Karpas-422 (cell line): ENCODE data around the gene PRKAB2. TPM values are rescaled to one million over a fixed set of nuclear protein-coding genes. Genes with fewer than 3 reads are reported as not detected.
"Not testable (repeated sequence)": the region's sequence is repeated elsewhere in the genome, so short reads cannot be mapped to it uniquely, and the experiment has no call there.

Experiments used
- DNase-seq: peaks from one replicate; pipeline ENCODE4 v3.0.0-alpha.2; 2015
- H2AFZ ChIP-seq: fragments of 200-600 bp; sonication (generic); 2 replicates; pipeline ENCODE4 v1.6.1; 2014; ENCODE audit warnings: antibody characterized with exemption, low read length, mixed read lengths
- H3K27ac ChIP-seq: fragments of 200-600 bp; sonication (generic); 2 replicates; pipeline ENCODE4 v1.5.1; 2014; ENCODE audit warnings: mild to moderate bottlenecking, low read length, moderate library complexity
- H3K27me3 ChIP-seq: fragments of 200-600 bp; sonication (generic); 2 replicates; pipeline ENCODE4 v1.6.1; 2014; ENCODE audit warnings: low read length, mixed read lengths
- H3K36me3 ChIP-seq: fragments of 200-600 bp; sonication (generic); 2 replicates; pipeline ENCODE4 v1.6.1; 2014; ENCODE audit warnings: low read length, mixed read lengths; ENCODE audit not compliant: insufficient read depth
- H3K4me1 ChIP-seq: fragments of 200-600 bp; sonication (generic); 2 replicates; pipeline ENCODE4 v1.6.1; 2014; ENCODE audit warnings: mild to moderate bottlenecking, low read length, mixed read lengths
- H3K4me2 ChIP-seq: fragments of 200-600 bp; sonication (generic); 2 replicates; pipeline ENCODE4 v1.6.1; 2014; ENCODE audit warnings: low read length, low read depth, mild to moderate bottlenecking; ENCODE audit not compliant: poor library complexity, severe bottlenecking
- H3K4me3 ChIP-seq: fragments of 200-600 bp; sonication (generic); 2 replicates; pipeline ENCODE4 v1.5.1; 2014; ENCODE audit warnings: mild to moderate bottlenecking, antibody characterized with exemption, low read length, mixed read lengths
- H3K79me2 ChIP-seq: fragments of 200-600 bp; sonication (generic); 2 replicates; pipeline ENCODE4 v1.6.1; 2014; ENCODE audit warnings: mild to moderate bottlenecking, low read length, mixed read lengths
- H3K9ac ChIP-seq: fragments of 200-600 bp; sonication (generic); 2 replicates; pipeline ENCODE4 v1.6.0; 2014; ENCODE audit warnings: low read length
- H3K9me2 ChIP-seq: fragments of 200-600 bp; sonication (generic), shearing (Covaris generic); replicated peaks from 2 replicates; pipeline ENCODE4 v1.6.0; 2014; ENCODE audit warnings: mild to moderate bottlenecking, low read length, moderate library complexity; ENCODE audit not compliant: insufficient read depth
- H3K9me3 ChIP-seq: fragments of 300-700, 200-600 bp; sonication (generic); 2 replicates; pipeline ENCODE4 v1.6.1; 2014; ENCODE audit warnings: low read length, mixed read lengths
- H4K20me1 ChIP-seq: fragments of 200-600 bp; sonication (generic); 2 replicates; pipeline ENCODE4 v1.6.1; 2014; ENCODE audit warnings: mild to moderate bottlenecking, antibody characterized with exemption, low read length, low read depth; ENCODE audit not compliant: insufficient read depth
- total RNA-seq: library from RNA; depleted of rRNA; stranded (reverse); fragments of >200 nt; shearing (Covaris generic); gene quantifications from 2 replicates; pipeline ENCODE4 v1.2.3, GENCODE V29; 2014; ENCODE audit warnings: low replicate concordance; rRNA removed

PRKAB2 gene
- total RNA-seq, 1 experiment from 2014 or later = 12.4 TPM

DNA sequence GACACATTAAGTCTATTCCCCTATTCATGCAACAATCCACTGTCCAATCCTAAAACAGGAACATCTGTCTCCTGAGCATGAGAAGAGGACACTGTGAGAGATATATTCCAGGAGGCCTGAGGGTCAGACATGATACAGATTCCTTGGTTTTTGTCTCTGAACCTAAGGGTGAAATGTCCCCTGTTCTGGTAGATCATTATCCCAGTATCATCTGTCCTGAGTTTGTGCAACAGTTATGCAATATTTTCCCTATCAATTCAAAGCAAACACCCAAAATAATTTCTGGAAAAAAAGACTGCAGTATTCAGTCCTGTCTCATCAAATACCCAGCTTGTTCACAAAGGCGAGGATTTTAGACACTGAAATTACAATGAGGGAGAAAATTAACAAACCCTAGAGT lies 61.4 kb downstream of the PRKAB2 start:
- H2AFZ ChIP-seq = no peak overlapping the region
- no peak overlapping the region for H3K9ac ChIP-seq
- H3K9me2 ChIP-seq = no peaks in the 10 kb centered on the region
- H3K27ac ChIP-seq = no peak overlapping the region
- no peaks in the 10 kb centered on the region for H3K4me1 ChIP-seq
- H3K27me3 ChIP-seq = no peaks in the 10 kb centered on the region
- H3K9me3 ChIP-seq = no peaks in the 10 kb centered on the region
- no peak for DNase-seq
- H3K79me2 ChIP-seq = no peaks in the 10 kb centered on the region
- no peak overlapping the region for H3K4me3 ChIP-seq
- no peaks in the 10 kb centered on the region for H3K36me3 ChIP-seq
- H3K4me2 ChIP-seq = no peak overlapping the region
- no peaks in the 10 kb centered on the region for H4K20me1 ChIP-seq

DNA sequence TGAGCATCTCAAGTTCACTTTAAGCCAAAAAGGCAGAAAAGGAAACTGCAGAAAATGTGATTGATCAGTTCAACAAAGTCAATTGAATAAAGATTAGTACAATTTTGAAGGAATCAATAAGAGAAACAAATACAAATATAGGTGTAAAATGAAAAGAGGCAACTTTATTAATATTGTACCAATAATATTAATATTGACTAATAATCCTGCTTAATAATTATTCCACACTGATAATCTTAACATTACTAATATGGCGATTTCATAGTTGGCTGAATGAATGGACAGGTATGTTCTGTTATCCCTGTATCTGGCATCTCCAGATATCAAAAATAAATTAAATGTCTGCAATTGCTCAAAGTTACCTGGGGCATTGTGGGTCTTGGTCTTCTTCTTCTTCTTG lies 61.8 kb downstream of the PRKAB2 start:
- Histone ChIP-seq H3K4me3 (no peak overlapping the region), H4K20me1 (no peaks in the 10 kb centered on the region), H3K79me2 (no peaks in the 10 kb centered on the region), H3K4me1 (no peaks in the 10 kb centered on the region), H3K36me3 (no peaks in the 10 kb centered on the region), H3K9me3 (no peaks in the 10 kb centered on the region), H3K27ac (no peak overlapping the region), H3K27me3 (no peaks in the 10 kb centered on the region), H3K9ac (no peak overlapping the region), H3K9me2 (no peaks in the 10 kb centered on the region), H2AFZ (no peak overlapping the region), H3K4me2 (no peak overlapping the region)
- no peak for DNase-seq

DNA sequence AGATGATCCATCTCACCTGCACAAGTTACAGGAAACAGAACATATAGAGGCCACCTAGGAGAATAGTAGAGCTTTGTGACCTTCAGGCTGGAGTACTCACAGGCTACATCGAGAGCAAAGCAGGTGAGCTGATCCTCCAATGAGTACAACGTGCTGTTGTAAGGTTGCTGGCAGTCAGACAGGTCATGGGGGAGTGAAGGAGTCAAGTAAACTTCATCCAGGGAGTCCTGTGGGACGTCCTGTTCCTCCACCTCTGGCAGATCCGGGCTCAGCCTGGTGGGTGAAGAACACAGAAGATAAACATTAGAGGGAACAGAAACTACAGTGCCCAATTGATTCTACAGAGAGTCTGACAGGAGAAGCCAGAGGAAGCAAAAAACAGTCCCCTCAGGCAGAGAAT lies 62.5 kb downstream of the PRKAB2 start:
- H3K4me2 ChIP-seq = no peak overlapping the region
- H2AFZ ChIP-seq = no peak overlapping the region

GRCh38 chr1:147109041-147109440 lies 63.2 kb downstream of the PRKAB2 start:
- Histone ChIP-seq H2AFZ (no peak overlapping the region), H3K79me2 (no peaks in the 10 kb centered on the region), H3K4me1 (no peaks in the 10 kb centered on the region), H3K9me2 (no peaks in the 10 kb centered on the region), H3K4me3 (no peak overlapping the region), H3K27ac (no peak overlapping the region), H4K20me1 (no peaks in the 10 kb centered on the region), H3K9ac (no peak overlapping the region), H3K4me2 (no peak overlapping the region), H3K27me3 (no peaks in the 10 kb centered on the region), H3K9me3 (no peaks in the 10 kb centered on the region), H3K36me3 (no peaks in the 10 kb centered on the region)
- DNase-seq = no peak

More for the DNA sequence above, 62.5 kb downstream of the PRKAB2 start:
- H3K36me3 ChIP-seq = no peaks in the 10 kb centered on the region
- no peaks in the 10 kb centered on the region for H3K79me2 ChIP-seq
- H3K27me3 ChIP-seq = no peaks in the 10 kb centered on the region
- no peak overlapping the region for H3K4me3 ChIP-seq
- H3K9me2 ChIP-seq = no peaks in the 10 kb centered on the region
- DNase-seq = no peak
- H4K20me1 ChIP-seq = no peaks in the 10 kb centered on the region
- no peak overlapping the region for H3K27ac ChIP-seq
- H3K9me3 ChIP-seq = no peaks in the 10 kb centered on the region
- H3K4me1 ChIP-seq = no peaks in the 10 kb centered on the region
- no peak overlapping the region for H3K9ac ChIP-seq

- not testable (repeated sequence) for H3K9me2 ChIP-seq
Measured at GRCh38 chr1:147106407-147106881, 65.8 kb downstream of the PRKAB2 start.

GRCh38 chr1:147105909-147106308 lies 66.4 kb downstream of the PRKAB2 start:
- Histone ChIP-seq H3K9ac (no peak overlapping the region), H4K20me1 (no peaks in the 10 kb centered on the region), H3K27me3 (no peaks in the 10 kb centered on the region), H3K36me3 (no peaks in the 10 kb centered on the region), H2AFZ (no peak overlapping the region), H3K27ac (no peak overlapping the region), H3K79me2 (no peaks in the 10 kb centered on the region), H3K9me2 (no peaks in the 10 kb centered on the region), H3K9me3 (no peaks in the 10 kb centered on the region), H3K4me1 (no peaks in the 10 kb centered on the region), H3K4me2 (no peak overlapping the region), H3K4me3 (no peak overlapping the region)
- no peak for DNase-seq

More at GRCh38 chr1:147106407-147106881, 65.8 kb downstream of the PRKAB2 start:
- not testable (repeated sequence) for H3K79me2 ChIP-seq, DNase-seq, H3K9me3 ChIP-seq, H3K4me2 ChIP-seq, H3K27me3 ChIP-seq, H2AFZ ChIP-seq, H3K36me3 ChIP-seq, H4K20me1 ChIP-seq, H3K4me3 ChIP-seq, H3K27ac ChIP-seq, H3K4me1 ChIP-seq, H3K9ac ChIP-seq

Other genes starting within 250 kb of the PRKAB2 start
- 15.0 and 16.0 TPM in 2 replicates for gene NBPF12, start 234.1 kb downstream of the PRKAB2 start, total RNA-seq
- gene FMO5, start 52.9 kb upstream of the PRKAB2 start, total RNA-seq = not detected in 2 replicates
- 40.1 and 56.6 TPM in 2 replicates for gene CHD1L, start 70.2 kb upstream of the PRKAB2 start, total RNA-seq